HK-2 (cell line): ENCODE data around the gene CCDC71.

Source experiments
- DNase-seq: peaks from one replicate; pipeline ENCODE4 v3.0.0-alpha.2; 2018; ENCODE audit not compliant: unreplicated experiment

The CCDC71 gene

DNA sequence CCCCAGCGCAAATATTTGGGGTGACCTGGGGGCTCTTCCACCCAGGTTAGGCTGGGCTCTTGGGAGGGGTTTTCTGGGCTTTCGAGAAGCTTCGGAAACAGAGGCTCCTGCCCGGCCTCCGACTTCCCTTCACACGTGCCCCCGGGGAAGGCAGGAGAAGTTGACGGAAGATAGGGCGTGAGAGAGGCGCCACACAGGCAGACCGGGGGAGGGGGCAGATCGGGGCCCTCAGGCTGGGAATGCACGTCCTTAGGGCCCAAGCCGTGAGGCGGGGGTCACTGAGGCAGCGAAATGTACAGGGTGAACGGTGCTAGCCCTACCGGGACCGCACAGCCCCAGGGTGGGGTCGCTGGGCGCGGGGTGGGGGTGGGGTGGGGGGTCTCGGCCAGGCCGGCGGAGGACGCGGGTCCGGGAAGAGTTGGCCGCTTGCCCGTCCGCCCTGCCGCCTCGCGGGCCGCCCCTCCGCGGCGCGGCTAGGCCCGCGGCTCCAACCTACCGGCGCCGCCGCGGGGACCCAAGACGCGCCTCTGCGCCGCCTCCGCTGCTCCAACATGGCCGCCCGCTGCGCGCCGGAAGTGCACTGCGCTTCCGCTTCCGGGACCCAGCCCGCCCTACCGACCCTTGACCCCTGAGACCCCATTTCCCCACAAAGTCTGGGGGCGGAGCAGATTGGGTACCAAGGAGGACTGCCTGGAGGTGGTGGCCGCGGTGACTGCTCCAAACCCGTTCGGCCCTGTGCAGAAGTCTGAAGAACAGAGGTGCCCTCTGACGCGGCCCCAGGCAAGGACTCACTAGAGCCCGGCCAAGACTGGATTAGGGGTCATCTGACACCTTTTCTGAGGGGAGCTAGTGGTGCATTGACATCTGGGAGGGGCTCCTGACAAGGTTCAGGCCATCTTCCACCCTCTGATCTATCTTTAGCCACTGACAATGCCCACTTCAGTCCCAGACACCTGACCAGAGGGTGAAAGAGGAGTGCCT is at the start of gene CCDC71:
TSS of gene CCDC71 (minus strand) at position 561 of the 981 bp plus-strand sequence. CDS start 2,123 bp downstream, outside the sequence.
- DNase-seq = peak; percentile 61

DNA sequence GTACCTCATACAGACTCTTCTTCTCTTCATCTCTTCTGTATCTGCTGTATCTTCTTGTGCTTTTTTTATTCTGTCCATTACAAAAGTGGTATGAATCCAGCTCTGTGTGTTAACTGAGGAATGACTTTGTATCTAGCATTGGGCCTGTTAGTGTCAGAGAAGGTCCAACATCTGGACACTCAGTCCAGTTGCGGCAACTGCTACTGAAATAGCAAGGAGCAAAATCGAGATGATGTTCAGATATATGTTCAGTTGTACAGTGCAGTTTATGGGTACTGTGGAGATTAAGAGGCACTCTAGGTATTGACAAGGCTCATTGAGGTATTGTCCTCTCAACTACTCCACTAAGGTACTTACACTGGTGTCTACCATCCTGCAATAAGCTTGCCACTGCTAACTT is 47.9 kb upstream of the CCDC71 start:
- no peak for DNase-seq

DNA sequence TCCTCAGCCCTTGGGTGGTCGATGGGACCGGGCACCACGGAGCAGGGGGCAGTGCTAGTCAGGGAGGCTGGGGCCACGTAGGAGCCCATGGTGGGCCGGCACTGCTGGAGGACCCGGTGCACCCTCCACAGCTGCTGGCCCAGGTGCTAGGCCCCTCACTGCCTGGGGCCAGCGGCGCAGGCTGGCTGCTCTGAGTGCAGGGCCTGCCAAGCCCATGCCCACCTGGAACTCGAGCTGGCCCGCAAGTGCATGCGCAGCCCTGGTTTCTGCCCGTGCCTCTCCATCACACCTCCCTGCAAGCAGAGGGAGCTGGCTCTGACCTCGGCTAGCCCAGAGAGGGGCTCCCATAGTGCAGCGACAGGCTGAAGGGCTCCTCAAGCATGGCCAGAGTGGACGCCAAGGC is 47.4 kb upstream of the CCDC71 start:
- DNase-seq = no peak

DNA sequence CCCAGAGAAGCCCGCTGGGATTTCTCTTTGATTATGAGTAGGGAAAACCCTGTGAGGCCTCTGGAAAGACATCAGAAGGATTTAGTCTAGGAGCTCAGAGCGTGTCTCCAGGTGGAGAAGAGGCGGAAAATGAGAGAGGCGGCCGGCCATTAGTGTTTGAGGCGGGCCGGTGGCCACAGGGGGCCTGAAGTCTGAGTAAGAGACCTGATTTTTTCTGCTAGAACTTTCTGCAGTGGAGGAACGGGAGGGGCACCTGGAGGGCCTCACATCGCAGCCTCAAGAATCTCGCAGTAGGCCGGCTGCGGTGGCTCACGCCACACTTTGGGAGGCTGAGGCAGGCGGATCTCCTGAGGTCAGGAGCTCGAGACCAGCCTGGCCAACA is 33.8 kb upstream of the CCDC71 start:
- no peak for DNase-seq

DNA sequence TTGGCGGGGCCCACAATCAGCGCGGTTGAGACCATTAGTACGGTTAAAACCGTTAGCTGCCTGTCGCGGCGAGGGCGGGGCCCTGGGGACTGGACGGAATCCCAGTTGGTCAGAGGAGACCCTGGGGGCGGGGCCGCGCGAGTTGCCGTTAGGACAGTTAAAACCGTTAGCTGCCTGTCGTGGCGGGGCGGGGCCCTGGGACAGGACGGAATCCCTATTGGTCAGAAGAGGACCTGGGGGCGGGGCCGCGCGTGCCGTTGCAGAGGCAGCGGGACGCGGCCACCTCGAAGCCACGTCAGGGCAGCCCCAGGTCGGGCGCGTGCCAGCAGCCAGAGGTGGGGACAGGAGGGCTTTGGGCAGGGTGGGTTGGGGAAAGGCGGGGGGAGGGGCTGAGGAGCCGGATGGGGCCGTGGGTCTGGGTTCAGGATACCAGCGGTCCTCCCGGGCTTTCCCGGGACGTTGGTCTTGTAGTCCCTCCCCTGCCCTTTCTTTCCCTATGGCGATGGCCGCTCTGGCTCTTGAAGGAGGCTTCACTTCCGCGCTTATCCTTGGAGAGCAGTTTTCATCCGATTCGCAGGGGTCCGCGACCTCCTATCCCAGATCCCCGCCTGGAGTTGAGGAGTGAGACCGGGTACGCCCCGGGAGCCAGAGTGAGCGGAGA is 33.2 kb upstream of the CCDC71 start:
- DNase-seq = no peak

DNA sequence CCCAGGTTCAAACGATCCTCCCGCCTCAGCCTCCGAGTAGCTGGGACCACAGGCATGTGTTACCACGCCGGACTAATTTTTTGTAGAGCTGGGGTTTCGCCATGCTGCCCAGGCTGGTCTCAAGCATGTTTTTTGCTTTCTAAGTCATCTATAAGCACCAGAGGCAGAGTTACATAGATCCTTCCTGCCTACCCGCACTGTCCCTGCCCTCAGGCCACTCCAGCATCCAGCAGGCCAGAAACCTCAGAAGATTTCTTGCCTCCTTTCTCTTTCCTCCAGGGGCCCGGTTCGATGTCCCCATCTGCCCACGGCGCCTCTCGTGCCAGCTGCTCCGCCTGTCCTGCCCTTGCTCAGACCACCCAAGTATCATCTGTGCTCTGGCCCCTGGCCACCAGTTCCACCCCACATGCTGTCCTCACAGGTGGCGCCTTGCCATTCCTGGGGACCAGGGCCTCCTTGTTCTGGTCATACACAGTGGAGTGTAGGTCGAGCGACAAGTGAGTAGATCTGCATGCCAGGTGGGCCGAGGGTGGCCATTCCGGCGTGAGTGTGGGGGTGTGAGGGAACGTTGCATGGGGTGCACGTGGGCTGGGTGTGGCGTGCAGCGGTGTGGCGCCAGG is 32.6 kb upstream of the CCDC71 start:
- no peak for DNase-seq

DNA sequence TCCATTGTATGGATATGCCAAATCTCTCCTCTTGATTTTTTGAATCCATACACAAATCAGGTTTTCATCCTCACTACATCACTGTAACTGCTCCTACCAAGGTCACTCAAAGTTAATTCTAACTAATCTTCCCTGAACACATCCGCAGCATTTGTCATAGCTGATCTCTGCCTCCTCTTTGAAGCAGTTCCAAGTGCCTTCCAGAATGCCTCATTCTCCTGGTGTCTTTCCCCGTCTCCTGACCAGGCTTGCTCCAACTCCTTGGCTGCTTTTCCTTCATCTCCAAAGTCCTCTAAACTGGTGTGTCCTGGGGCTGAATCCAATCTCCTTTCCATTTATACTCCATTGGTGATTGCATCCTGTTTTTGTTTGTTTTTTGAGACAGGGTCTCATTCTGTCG is 32.0 kb upstream of the CCDC71 start:
- DNase-seq = no peak

DNA sequence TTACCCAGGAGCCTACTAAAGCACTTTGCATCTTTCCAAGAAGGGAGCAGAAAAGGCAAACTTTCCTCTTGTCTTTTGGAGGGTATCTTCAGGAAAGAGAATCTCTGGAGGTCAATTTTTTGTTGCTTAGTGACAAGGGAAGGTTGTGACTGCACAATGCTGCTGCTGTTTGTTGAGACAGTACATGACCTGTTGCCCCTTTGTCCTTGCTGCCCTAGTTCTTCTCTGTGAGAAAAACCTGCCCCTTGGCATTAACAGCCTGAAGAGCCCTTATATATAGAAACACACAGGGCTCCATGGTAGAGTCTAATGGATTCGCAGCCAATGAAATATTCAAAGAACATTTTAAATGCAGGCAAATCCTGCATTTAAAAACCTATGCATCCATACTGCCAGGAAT is 25.6 kb upstream of the CCDC71 start:
- no peak for DNase-seq

DNA sequence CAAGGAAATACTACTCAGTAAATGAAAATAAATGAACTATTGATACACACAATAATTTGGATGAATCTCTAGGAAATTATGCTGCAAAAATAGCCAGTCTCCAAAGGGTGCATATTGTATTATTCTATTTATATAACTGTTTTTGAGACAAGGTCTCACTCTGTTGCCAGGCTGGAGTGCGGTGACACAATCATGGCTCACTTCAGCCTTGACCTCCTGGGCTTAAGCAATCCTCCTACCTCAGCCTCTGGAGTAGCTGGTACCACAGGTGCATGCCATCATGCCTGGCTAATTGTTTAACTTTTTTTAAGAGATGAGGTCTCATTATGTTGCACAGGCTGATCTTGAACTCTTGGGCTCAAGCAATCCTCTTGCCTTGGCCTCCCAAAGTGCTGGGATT is 17.7 kb upstream of the CCDC71 start:
- no peak for DNase-seq

DNA sequence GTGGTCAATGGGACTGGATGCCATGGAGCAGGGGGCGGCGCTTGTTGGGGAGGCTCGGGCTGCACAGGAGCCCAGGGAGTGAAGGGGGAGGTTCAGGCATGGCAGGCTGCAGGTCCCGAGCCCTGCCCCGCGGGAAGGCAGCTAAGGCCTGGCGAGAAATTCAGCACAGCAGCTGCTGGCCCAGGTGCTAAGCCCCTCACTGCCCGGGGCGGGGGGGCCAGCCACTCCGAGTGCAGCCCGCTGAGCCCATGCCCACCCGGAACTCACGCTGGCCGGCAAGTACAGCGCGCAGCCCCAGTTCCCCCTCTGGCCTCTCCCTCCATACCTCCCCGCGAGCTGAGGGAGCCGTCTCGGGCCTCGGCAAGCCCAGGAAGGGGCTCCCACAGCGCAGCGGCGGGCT is 16.6 kb upstream of the CCDC71 start:
- DNase-seq = no peak

DNA sequence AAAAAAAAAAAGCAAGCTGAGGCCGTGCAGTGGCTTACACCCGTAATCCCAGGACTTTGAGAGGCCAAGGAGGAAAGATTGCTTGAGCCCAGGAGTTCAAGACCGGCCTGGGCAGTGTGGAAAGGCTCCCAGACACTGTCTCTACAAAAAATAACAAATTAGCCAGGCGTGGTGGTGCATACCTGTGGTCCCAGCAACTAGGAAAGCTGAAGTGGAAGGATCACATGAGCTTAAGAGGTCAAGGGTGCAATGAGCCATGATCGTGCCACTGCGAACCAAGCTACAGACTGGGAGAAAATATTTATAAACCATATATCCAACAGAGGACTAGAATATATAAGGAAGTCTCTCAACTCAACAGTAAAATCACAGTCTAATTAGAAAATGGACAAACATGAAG is 15.2 kb upstream of the CCDC71 start:
- DNase-seq = no peak

DNA sequence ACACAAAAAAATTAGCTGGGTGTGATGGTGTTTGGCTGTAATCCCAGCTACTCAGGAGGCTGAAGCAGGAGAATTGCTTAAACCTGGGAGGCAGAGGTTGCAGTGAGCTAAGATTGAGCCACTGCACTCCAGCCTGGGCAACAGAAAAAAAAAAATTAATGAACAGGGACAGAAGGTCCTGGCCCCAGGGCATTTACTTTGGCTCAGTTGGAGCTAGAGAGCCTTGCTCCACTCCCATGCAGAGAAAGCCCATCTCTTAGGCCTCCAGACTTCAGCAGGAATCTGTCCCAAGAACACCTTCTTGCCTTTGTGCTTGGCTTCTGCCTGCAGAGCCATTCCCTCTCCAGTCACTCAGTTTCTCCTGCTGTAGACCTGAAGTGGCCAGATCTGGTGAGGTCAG is 14.0 kb upstream of the CCDC71 start:
- no peak for DNase-seq

DNA sequence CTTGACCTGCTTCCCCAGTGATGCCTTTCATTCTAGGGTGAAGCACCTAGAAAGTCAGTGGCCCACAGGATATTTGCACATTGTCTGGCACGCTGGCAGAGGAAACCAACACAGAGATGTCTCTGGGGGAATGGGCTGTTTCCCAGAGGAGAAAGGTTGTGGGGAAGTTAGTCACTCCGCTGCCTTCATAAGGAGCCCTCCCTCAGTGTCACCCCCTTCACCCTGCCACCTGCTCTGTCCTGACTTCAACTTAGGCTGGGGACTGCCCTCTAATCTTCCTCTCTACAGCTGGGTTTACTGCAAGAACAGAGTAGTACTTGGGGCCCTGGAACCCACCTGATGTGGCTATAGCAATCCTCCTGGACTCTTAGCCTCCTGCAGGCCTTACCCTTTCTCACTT is 10.9 kb upstream of the CCDC71 start:
- DNase-seq = no peak

DNA sequence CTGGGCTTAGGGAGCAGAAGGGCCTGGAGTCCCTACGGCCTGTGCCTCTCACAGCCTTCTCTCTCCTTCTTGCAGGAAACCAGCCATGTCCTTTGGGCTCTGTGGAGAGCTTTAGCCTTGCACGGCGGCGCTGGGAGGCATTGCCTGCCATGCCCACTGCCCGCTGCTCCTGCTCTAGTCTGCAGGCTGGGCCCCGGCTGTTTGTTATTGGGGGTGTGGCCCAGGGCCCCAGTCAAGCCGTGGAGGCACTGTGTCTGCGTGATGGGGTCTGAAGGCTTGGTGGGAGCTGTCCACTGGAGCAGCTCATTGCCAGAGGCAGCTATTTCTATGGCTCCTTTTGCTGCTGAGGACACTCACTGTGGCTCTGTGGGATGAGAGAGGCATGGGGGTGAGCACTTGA is 9.4 kb upstream of the CCDC71 start:
- no peak for DNase-seq

DNA sequence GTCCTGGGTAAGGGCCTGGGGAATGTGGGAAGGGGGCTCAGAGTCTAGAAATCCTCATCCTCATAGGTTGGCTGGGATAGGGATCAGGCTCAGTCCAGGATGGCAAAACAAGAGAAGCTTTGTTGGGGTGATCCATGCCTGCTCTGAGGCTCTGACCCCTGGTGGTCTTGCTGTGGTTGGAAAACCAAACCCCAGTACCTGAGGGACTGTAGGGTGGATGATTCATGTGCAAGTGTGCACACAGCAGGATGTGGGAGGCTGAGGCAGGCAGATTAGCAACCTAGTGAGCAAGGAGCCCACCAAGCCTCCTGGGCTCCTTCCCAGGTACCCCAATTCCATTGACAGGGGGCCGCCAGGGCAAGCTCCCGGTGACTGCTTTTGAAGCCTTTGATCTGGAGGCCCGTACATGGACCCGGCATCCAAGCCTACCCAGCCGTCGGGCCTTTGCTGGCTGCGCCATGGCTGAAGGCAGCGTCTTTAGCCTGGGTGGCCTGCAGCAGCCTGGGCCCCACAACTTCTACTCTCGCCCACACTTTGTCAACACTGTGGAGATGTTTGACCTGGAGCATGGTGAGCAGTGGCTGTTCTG is 8.4 kb upstream of the CCDC71 start:
- no peak for DNase-seq

DNA sequence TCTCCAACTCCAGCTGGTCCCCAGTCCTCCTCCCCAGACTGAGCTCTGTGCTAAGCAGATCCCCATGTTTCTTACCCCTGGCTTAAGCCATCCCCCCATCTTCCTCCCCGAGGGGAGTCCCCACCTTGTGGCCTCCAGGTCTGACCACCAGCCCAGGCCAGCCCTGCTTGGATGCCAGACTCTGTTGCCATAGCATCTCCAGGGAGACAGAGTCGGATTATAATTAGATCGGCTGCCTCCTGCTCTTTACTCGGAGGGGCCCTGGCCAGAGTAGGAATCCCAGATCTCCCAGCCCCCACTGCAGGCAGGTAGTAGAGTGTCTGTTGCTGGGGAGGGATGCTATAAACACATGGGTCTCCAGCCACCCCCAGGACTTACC is 7.7 kb upstream of the CCDC71 start:
- DNase-seq = no peak

DNA sequence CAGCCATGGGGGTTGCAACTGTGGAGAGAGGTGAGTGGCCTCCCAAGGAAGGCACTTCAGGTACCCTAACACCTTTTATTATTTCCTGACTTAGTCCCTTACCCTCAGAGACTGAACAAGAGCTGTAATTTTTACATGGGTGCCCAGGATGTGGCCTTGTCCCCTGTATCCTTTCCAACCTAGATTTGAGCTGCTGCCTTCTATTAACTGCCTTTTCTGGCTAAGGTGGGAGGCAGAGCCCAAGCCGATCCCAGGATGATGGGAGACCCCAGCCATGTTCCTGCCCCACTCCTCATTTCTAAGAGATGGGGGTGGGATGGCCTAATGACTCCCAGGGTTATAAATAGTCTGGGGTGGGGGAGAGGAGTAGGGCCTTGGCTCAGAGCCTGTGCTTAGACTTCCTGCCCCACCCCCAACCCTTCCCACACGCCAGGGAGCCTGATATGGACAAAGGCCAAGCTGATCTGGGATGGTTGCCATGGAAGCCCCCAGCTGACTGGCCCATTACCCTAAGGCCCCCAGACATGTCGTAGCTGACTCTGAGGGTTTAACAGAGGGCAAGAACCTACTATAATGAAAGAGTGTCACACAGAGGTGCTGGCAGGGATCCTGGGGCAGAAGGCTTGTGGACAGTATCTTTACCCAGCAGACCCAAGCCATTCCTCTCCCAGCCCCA is 7.1 kb upstream of the CCDC71 start:
- no peak for DNase-seq

DNA sequence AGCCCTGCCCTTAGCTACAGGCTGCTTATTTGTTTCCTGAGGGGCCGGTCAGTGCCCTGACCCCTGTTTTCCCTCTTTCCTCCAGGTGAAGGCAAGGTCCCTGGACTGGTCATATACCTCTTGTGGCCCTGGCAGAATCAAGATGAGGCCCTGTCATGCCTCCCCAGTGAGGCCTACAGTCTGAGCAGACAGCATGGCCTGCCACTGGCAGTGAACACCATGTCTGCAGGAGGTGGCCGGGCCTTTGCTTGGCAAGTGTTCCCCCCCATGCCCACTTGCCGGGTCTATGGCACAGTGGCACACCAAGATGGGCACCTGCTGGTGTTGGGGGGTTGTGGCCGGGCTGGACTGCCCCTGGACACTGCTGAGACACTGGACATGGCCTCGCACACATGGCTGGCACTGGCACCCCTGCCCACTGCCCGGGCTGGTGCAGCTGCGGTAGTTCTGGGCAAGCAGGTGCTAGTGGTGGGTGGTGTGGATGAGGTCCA is 6.5 kb upstream of the CCDC71 start:
- DNase-seq = no peak

DNA sequence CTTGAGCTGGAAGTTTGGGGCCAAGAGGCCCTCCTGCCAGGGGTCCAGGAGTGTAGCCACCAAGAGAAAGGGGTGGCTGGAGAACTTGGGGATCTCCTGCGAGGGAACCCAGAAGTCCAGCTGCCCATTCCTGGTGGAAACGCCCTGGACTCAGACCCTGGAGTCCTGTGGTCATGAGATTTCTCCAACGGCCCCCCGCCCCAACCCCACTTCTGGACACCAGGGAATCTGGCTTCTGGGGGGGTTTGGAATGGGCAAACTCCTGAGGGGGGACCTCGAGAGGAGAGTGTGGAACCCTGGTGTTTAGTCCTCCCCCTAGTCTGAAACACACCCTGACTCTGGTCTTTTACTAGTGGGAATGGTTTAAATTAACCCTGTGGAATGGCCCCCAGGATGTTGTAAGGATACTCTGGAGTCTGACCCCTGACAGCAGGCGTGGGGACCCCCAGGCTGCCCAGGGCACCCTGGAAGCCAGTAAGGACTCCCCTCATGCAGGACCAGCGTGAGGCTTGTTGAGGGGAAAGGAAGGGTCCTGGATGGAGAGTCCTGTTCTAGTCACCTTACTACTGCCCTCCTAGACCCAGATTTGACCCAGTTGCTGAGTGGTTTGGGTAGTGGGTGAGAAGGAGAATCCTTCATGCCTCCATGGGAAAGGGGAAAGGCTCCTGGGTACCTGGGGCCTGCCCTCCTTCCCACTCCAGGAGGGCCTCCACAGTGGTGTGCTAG is 5.8 kb upstream of the CCDC71 start:
- DNase-seq = no peak

DNA sequence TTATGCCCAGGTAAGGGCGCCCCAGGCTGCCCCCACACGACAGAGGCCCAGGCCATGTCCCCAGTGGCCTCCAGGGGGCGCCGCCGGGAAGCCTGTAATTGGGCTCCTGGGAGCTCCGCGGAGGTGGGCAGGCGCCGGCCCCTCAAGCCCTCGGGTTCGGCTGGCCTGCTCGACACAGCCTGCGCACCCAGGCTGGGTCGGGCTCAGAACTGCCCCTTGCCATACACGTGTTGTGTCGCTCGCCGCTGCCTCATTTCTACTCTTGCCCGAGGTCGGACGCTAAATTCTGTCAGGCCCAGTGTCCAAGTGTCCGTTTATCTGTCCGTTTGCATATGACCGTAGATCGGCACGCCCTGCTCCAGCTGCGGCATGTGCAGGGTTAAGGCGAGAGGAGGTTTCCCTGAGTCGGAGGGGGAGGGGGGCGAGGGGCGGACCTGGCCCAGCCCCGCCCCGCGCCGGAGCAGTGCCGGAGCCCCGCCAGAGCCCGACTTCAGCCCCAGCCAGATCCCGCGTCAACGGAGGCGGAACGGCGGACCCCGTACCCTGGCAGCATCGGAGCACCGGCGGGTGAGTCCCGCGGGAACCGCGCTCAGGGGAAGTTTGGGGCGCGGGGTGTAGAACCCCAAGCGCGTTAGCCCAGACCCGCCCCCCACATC is 5.1 kb upstream of the CCDC71 start, which contains the start of gene KLHDC8B:
TSS of gene KLHDC8B (plus strand) at position 480 of the 656 bp plus-strand sequence. CDS start 1,172 bp downstream, outside the sequence.
- DNase-seq = peak; percentile 85
